GM12878 (cell line): ENCODE results near the gene PRKCG.

Experiments used
- CTCF ChIP-seq, 3 experiments: IDR thresholded peaks in 2 of 3; conservative IDR thresholded peaks in 1 of 3; 2 replicates each; pipeline ENCODE4 v1.5.1; 2011; ENCODE audit warnings: low read depth in 3 of 3, low read length in 3 of 3, mild to moderate bottlenecking in 3 of 3, control low read depth in 2 of 3, moderate library complexity in 2 of 3, inconsistent platforms in 1 of 3, mixed read lengths in 1 of 3; ENCODE audit not compliant: control insufficient read depth in 2 of 3, insufficient read depth in 1 of 3; ENCODE audit errors: extremely low read depth in 1 of 3
- FOS ChIP-seq: IDR thresholded peaks from 3 replicates; pipeline ENCODE4 v1.6.1; 2011; ENCODE audit warnings: borderline replicate concordance; ENCODE audit not compliant: insufficient read length; ENCODE audit errors: extremely low read depth
- RELA ChIP-seq: fragments of 450-650 bp; IDR thresholded peaks from 2 replicates; pipeline ENCODE4 v1.8.0; 2014; ENCODE audit warnings: borderline replicate concordance; ENCODE audit not compliant: partially characterized antibody
- ZBTB4 ChIP-seq: fragments of 450-650 bp; formaldehyde crosslinking; IDR thresholded peaks from 2 replicates; pipeline ENCODE4 v1.4.0; 2022; ENCODE audit warnings: mild to moderate bottlenecking, moderate library complexity

- TF ChIP-seq FOS = no peak
- no peak for TF ChIP-seq RELA
- no peak for TF ChIP-seq ZBTB4 (CRISPR knock-in tag)
- TF ChIP-seq CTCF (IDR thresholded peaks at IDR 0.05 in 2 of 3, conservative IDR thresholded peaks at IDR 0.05 in 1 of 3; ENCODE audit: control insufficient read depth in 2 of 3, extremely low read depth in 1 of 3, insufficient read depth in 1 of 3, low read depth in 3 of 3, low read length in 3 of 3) = no peak
These were observed 1.2 kb downstream of the PRKCG start for GRCh38 chr19:53883231-53883661.
